VCaP (cell line): ENCODE data around the gene KIF5A.

Experiments used
- H3K27ac ChIP-seq: fragments of 450-650 bp; 2 replicates; pipeline ENCODE4 v1.5.1; 2017
- CTCF ChIP-seq: fragments of 450-650 bp; conservative IDR thresholded peaks from 2 replicates; pipeline ENCODE4 v1.5.1; 2017; ENCODE audit warnings: mild to moderate bottlenecking, moderate library complexity

The KIF5A gene

GRCh38 chr12:57514720-57515407 is 35.0 kb upstream of the KIF5A start:
- peak overlapping the region; percentile 99 for H3K27ac ChIP-seq
- TF ChIP-seq CTCF = no peak

- H3K27ac ChIP-seq = peak overlapping the region; percentile 99
- no peak for TF ChIP-seq CTCF
These were observed 34.4 kb upstream of the KIF5A start for GRCh38 chr12:57515408-57515933.

GRCh38 chr12:57515934-57516541 is 33.8 kb upstream of the KIF5A start:
- TF ChIP-seq CTCF = no peak
- H3K27ac ChIP-seq = peak overlapping the region; percentile 99

GRCh38 chr12:57516617-57517153 is 33.2 kb upstream of the KIF5A start:
- no peak for TF ChIP-seq CTCF

GRCh38 chr12:57517187-57517586 is 32.7 kb upstream of the KIF5A start:
- no peak for TF ChIP-seq CTCF
- peak overlapping the region; percentile 99 for H3K27ac ChIP-seq

More at GRCh38 chr12:57516617-57517153, 33.2 kb upstream of the KIF5A start:
- peak overlapping the region; percentile 99 for H3K27ac ChIP-seq

GRCh38 chr12:57517718-57518117 is 32.1 kb upstream of the KIF5A start:
- peak overlapping the region; percentile 99 for H3K27ac ChIP-seq

- peak overlapping the region; percentile 99 for H3K27ac ChIP-seq
- no peak for TF ChIP-seq CTCF
These were observed 31.5 kb upstream of the KIF5A start for GRCh38 chr12:57518176-57518919.
